ENCODE results near the gene ZNF747. TPM values are rescaled to one million over a fixed set of nuclear protein-coding genes. Genes with fewer than 3 reads are reported as not detected.

ZNF747 gene
- total RNA-seq, 3 donors from 2014 or later: 9.2 to 13.8 (median 10.5) TPM

GRCh38 chr16:30482366-30482765, 52.3 kb downstream of the ZNF747 start:
- intact Hi-C loops (cut with DNase I, micrococcal nuclease): no loop called here
- Histone ChIP-seq H3K9me3 (no peaks in the 10 kb centered on the region), H3K36me3 (ENCODE audit: low read depth) (no peaks in the 10 kb centered on the region), H3K4me1 (ENCODE audit: low read depth) (no peaks in the 10 kb centered on the region), H3K4me3 (no peak overlapping the region)
- no peak for TF ChIP-seq CTCF (IDR thresholded peaks at IDR 0.05)
- DNase-seq (no peak), ATAC-seq (no peak)

- Histone ChIP-seq H3K4me3 (no peak overlapping the region), H3K36me3 (ENCODE audit: low read depth) (no peaks in the 10 kb centered on the region), H3K9me3 (no peaks in the 10 kb centered on the region), H3K4me1 (ENCODE audit: low read depth) (no peaks in the 10 kb centered on the region)
- TF ChIP-seq CTCF (IDR thresholded peaks at IDR 0.05): no peak
- intact Hi-C loops (cut with DNase I, micrococcal nuclease): no loop called here
- ATAC-seq (no peak), DNase-seq (no peak)
Measured at GRCh38 chr16:30481381-30481780, 53.3 kb downstream of the ZNF747 start.

Small RNA genes within 50 kb of the gene (microRNA-seq; reads per million reads assigned to microRNA genes)
- not detected for gene MIR4518

Other genes starting within 250 kb of the ZNF747 start
- 10 to 100 TPM; 53.4 to 57.9 (median 53.5) TPM for gene CD2BP2, start 179.6 kb downstream of the ZNF747 start, total RNA-seq
- gene TBC1D10B, start 164.4 kb downstream of the ZNF747 start, total RNA-seq: 10 to 100 TPM; 46.4 to 48.8 (median 47.5) TPM
- 1 to 10 TPM in 2 of 3 donors, not detected in 1; 1.1 to 1.6 TPM for gene MYL11, start 160.1 kb downstream of the ZNF747 start, total RNA-seq
- 1 to 10 TPM; 5.6 to 6.1 (median 6.0) TPM for gene SEPTIN1, start 152.3 kb downstream of the ZNF747 start, total RNA-seq
- 10 to 100 TPM in 1 of 3 donors, 1 to 10 TPM in 2; 6.5 to 13.7 (median 6.6) TPM for gene ZNF48, start 139.4 kb downstream of the ZNF747 start, total RNA-seq
- gene ZNF771, start 127.3 kb downstream of the ZNF747 start, total RNA-seq: 10 to 100 TPM in 1 of 3 donors, 1 to 10 TPM in 2; 3.8 to 11.6 (median 4.3) TPM
- 10 to 100 TPM; 43.7 to 95.8 (median 89.1) TPM for gene DCTPP1, start 104.8 kb downstream of the ZNF747 start, total RNA-seq
- gene SEPHS2, start 89.0 kb downstream of the ZNF747 start, total RNA-seq: 100 to 1,000 TPM; 107 to 185 (median 142) TPM
- gene ITGAL, start 62.1 kb downstream of the ZNF747 start, total RNA-seq: 10 to 100 TPM in 1 of 3 donors, 1 to 10 TPM in 2; 8.1 to 14.8 (median 8.5) TPM
- 10 to 100 TPM; 53.9 to 70.1 (median 65.9) TPM for gene ZNF768, start 8.3 kb downstream of the ZNF747 start, total RNA-seq
- gene ZNF764, start 23.5 kb upstream of the ZNF747 start, total RNA-seq: 10 to 100 TPM; 11.2 to 20.2 (median 12.7) TPM
- gene ZNF688, start 36.9 kb upstream of the ZNF747 start, total RNA-seq: 10 to 100 TPM; 17.0 to 23.0 (median 20.7) TPM
- gene ZNF785, start 50.8 kb upstream of the ZNF747 start, total RNA-seq: 10 to 100 TPM; 14.7 to 28.4 (median 24.8) TPM
- gene ZNF689, start 75.5 kb upstream of the ZNF747 start, total RNA-seq: 10 to 100 TPM in 2 of 3 donors, 1 to 10 TPM in 1; 7.6 to 10.7 (median 10.5) TPM
- gene PRR14, start 116.1 kb upstream of the ZNF747 start, total RNA-seq: 10 to 100 TPM; 42.1 to 65.6 (median 45.6) TPM
- 10 to 100 TPM; 82.6 to 97.1 (median 85.8) TPM for gene FBRS, start 123.6 kb upstream of the ZNF747 start, total RNA-seq
- 10 to 100 TPM; 64.8 to 88.9 (median 65.4) TPM for gene SRCAP, start 164.3 kb upstream of the ZNF747 start, total RNA-seq
- 10 to 100 TPM; 32.1 to 37.6 (median 33.0) TPM for gene PHKG2, start 213.6 kb upstream of the ZNF747 start, total RNA-seq
- 1 to 10 TPM; 4.6 to 5.5 (median 5.1) TPM for gene CFAP119, start 227.2 kb upstream of the ZNF747 start, total RNA-seq
- 100 to 1,000 TPM in 1 of 3 donors, 10 to 100 TPM in 2; 87.6 to 110 (median 96.3) TPM for gene RNF40, start 227.5 kb upstream of the ZNF747 start, total RNA-seq